Measurements from ENCODE around the gene CADM2. TPM values are rescaled to one million over a fixed set of nuclear protein-coding genes. Genes with fewer than 3 reads are reported as not detected.

Gene CADM2
- total RNA-seq, 2 donors from 2014 or later = 0.27 to 11.7 TPM

GRCh38 chr3:85481411-85482212 is 522.8 kb downstream of the CADM2 start:
- Histone ChIP-seq H3K4me3 (no peak overlapping the region), H3K27ac (no peak overlapping the region), H3K27me3 (replicated peaks; ENCODE audit: insufficient read depth) (no peaks in the 10 kb centered on the region), H3K9me3 (no peaks in the 10 kb centered on the region), H3K36me3 (no peaks in the 10 kb centered on the region), H3K4me1 (replicated peaks) (no peaks in the 10 kb centered on the region)
- DNase-seq (ENCODE audit: low spot score) = no peak
- intact Hi-C loops (cut with DNase I) = no loop called here
- 59% methylated on average over 5 of the region's 5 CpGs for WGBS
- TF ChIP-seq POLR2AphosphoS5 (IDR thresholded peaks at IDR 0.05) = no peak
- TF ChIP-seq POLR2A (IDR thresholded peaks at IDR 0.05) = no peak
- no peak for TF ChIP-seq CTCF (IDR thresholded peaks at IDR 0.05)

GRCh38 chr3:85482213-85482490 is 523.4 kb downstream of the CADM2 start:
- no peaks in the 10 kb centered on the region for H3K9me3 ChIP-seq
- TF ChIP-seq POLR2AphosphoS5 (IDR thresholded peaks at IDR 0.05) (no peak), POLR2A (IDR thresholded peaks at IDR 0.05) (no peak), CTCF (IDR thresholded peaks at IDR 0.05) (no peak)
- H3K27ac ChIP-seq = no peak overlapping the region
- intact Hi-C loops (cut with DNase I) = no loop called here
- WGBS = 90% methylated on average over 3 of the region's 3 CpGs
- no peaks in the 10 kb centered on the region for H3K4me1 ChIP-seq (replicated peaks)
- no peaks in the 10 kb centered on the region for H3K36me3 ChIP-seq
- no peak overlapping the region for H3K4me3 ChIP-seq
- H3K27me3 ChIP-seq (replicated peaks; ENCODE audit: insufficient read depth) = no peaks in the 10 kb centered on the region
- DNase-seq (ENCODE audit: low spot score) = no peak

- Histone ChIP-seq H3K4me3 (no peak overlapping the region), H3K36me3 (no peaks in the 10 kb centered on the region), H3K9me3 (no peaks in the 10 kb centered on the region), H3K27me3 (replicated peaks; ENCODE audit: insufficient read depth) (no peaks in the 10 kb centered on the region), H3K27ac (no peak overlapping the region), H3K4me1 (replicated peaks) (no peaks in the 10 kb centered on the region)
- DNase-seq (ENCODE audit: low spot score) = no peak
- intact Hi-C loops (cut with DNase I) = no loop called here
- WGBS = 89% methylated on average over 1 of the region's 1 CpG
- TF ChIP-seq POLR2AphosphoS5 (IDR thresholded peaks at IDR 0.05) (no peak), CTCF (IDR thresholded peaks at IDR 0.05) (no peak), POLR2A (IDR thresholded peaks at IDR 0.05) (no peak)
These were observed 525.2 kb downstream of the CADM2 start for GRCh38 chr3:85483986-85484385.

GRCh38 chr3:85487375-85487774 is 528.6 kb downstream of the CADM2 start:
- WGBS = 80% methylated on average over 9 of the region's 9 CpGs
- no peaks in the 10 kb centered on the region for H3K9me3 ChIP-seq
- H3K4me3 ChIP-seq = no peak overlapping the region
- H3K4me1 ChIP-seq (replicated peaks) = no peaks in the 10 kb centered on the region
- no peak for DNase-seq (ENCODE audit: low spot score)
- H3K27me3 ChIP-seq (replicated peaks; ENCODE audit: insufficient read depth) = no peaks in the 10 kb centered on the region
- intact Hi-C loops (cut with DNase I) = no loop called here
- H3K36me3 ChIP-seq = no peaks in the 10 kb centered on the region
- TF ChIP-seq CTCF (IDR thresholded peaks at IDR 0.05) (no peak), POLR2AphosphoS5 (IDR thresholded peaks at IDR 0.05) (no peak), POLR2A (IDR thresholded peaks at IDR 0.05) (no peak)
- H3K27ac ChIP-seq = no peak overlapping the region

GRCh38 chr3:85495602-85496001 is 536.8 kb downstream of the CADM2 start:
- TF ChIP-seq POLR2AphosphoS5 (IDR thresholded peaks at IDR 0.05) (no peak), CTCF (IDR thresholded peaks at IDR 0.05) (no peak), POLR2A (IDR thresholded peaks at IDR 0.05) (no peak)
- 78% methylated on average over 5 of the region's 5 CpGs for WGBS
- H3K36me3 ChIP-seq = no peaks in the 10 kb centered on the region
- intact Hi-C loops (cut with DNase I) = no loop called here
- H3K4me3 ChIP-seq = no peak overlapping the region
- no peak for DNase-seq (ENCODE audit: low spot score)
- H3K27ac ChIP-seq = no peak overlapping the region
- no peaks in the 10 kb centered on the region for H3K4me1 ChIP-seq (replicated peaks)
- no peaks in the 10 kb centered on the region for H3K9me3 ChIP-seq
- no peaks in the 10 kb centered on the region for H3K27me3 ChIP-seq (replicated peaks; ENCODE audit: insufficient read depth)

All from prostate gland (tissue), 2 donors.